SK-N-SH (cell line): Measurements from ENCODE around the gene KDM5C. TPM values are rescaled to one million over a fixed set of nuclear protein-coding genes. Genes with fewer than 3 reads are reported as not detected.

ENCODE experiments used
- CTCF ChIA-PET: fragments of 300-600, 350-600 bp; formaldehyde crosslinking; extraction: SDS; loops from one replicate; lab custom pipeline; 2021; lab: Yijun Ruan, JAX
- POLR2A ChIA-PET: fragments of 350-600 bp; sonication (Branson Sonifier 250); formaldehyde crosslinking; extraction: SDS; loops from one replicate; lab custom pipeline; 2020; ENCODE audit warnings: antibody characterized with exemption, inconsistent platforms; lab: Yijun Ruan, JAX
- DNase-seq: peaks from one replicate; pipeline ENCODE4 v3.0.0; 2012
- H2AFZ ChIP-seq: fragments of 200-600 bp; sonication (generic); 2 replicates; pipeline ENCODE4 v1.8.1; 2016; ENCODE audit warnings: antibody characterized with exemption, mild to moderate bottlenecking, low read depth
- H3F3A ChIP-seq: fragments of 200-600 bp; sonication (generic); replicated peaks from 2 replicates; pipeline ENCODE3; 2016; ENCODE audit warnings: antibody characterized with exemption, mild to moderate bottlenecking; ENCODE audit not compliant: insufficient read depth
- H3K27ac ChIP-seq, 2 experiments: fragments of 200-500 bp in 1 of 2; fragments of 200-600 bp in 1 of 2; sonication (Bioruptor generic) in 1 of 2; sonication (generic), shearing (Covaris generic) in 1 of 2; 2 replicates each; pipeline versions ENCODE4 v1.5.1 to v1.6.1; 2014 to 2016; ENCODE audit warnings: low read depth in 2 of 2, inconsistent platforms in 1 of 2, low read length in 1 of 2, mild to moderate bottlenecking in 1 of 2, mixed read lengths in 1 of 2
- H3K27me3 ChIP-seq: fragments of 200-600 bp; sonication (generic), shearing (Covaris generic); 2 replicates; pipeline ENCODE4 v1.6.1; 2016; ENCODE audit warnings: mixed run types; ENCODE audit not compliant: insufficient read depth
- H3K36me3 ChIP-seq, 2 experiments: fragments of 200-500 bp in 1 of 2; fragments of 200-600 bp in 1 of 2; sonication (Bioruptor generic) in 1 of 2; sonication (generic) in 1 of 2; replicated peaks in 1 of 2; 2 replicates each; pipeline versions ENCODE3 to v1.5.1; 2014 to 2016; ENCODE audit warnings: low read length in 1 of 2, mild to moderate bottlenecking in 1 of 2; ENCODE audit not compliant: insufficient read depth in 2 of 2, control insufficient read depth in 1 of 2
- H3K4me1 ChIP-seq, 2 experiments: fragments of 200-500 bp in 1 of 2; fragments of 200-600 bp in 1 of 2; sonication (Bioruptor generic) in 1 of 2; sonication (generic), shearing (Covaris generic) in 1 of 2; 2 replicates each; pipeline versions ENCODE4 v1.5.1 to v1.6.1; 2014 to 2016; ENCODE audit warnings: low read depth in 1 of 2, low read length in 1 of 2, mixed run types in 1 of 2; ENCODE audit not compliant: insufficient read depth in 2 of 2, control insufficient read depth in 1 of 2
- H3K4me2 ChIP-seq: fragments of 200-600 bp; sonication (generic), shearing (Covaris generic); 2 replicates; pipeline ENCODE4 v1.6.1; 2017; ENCODE audit warnings: mixed run types
- H3K4me3 ChIP-seq, 2 experiments: fragments of 200-500 bp in 1 of 2; fragments of 200-600 bp in 1 of 2; sonication (Bioruptor generic) in 1 of 2; sonication (generic), shearing (Covaris generic) in 1 of 2; 2 replicates each; pipeline versions ENCODE4 v1.5.1 to v1.8.1; 2014 to 2016; ENCODE audit warnings: low read depth in 2 of 2, inconsistent platforms in 1 of 2, low read length in 1 of 2, mild to moderate bottlenecking in 1 of 2, mixed read lengths in 1 of 2, moderate library complexity in 1 of 2
- H3K79me2 ChIP-seq: fragments of 200-600 bp; sonication (generic); 2 replicates; pipeline ENCODE4 v1.8.1; 2017; ENCODE audit warnings: mild to moderate bottlenecking; ENCODE audit not compliant: insufficient read depth
- H3K9ac ChIP-seq: fragments of 200-600 bp; sonication (generic); 2 replicates; pipeline ENCODE4 v1.6.1; 2017; ENCODE audit warnings: mixed run types
- H3K9me2 ChIP-seq: fragments of 200-600 bp; sonication (generic); 2 replicates; pipeline ENCODE4 v1.6.1; 2017; ENCODE audit warnings: mixed run types
- H3K9me3 ChIP-seq: fragments of 200-600 bp; sonication (generic); 2 replicates; pipeline ENCODE4 v1.6.1; 2017; ENCODE audit warnings: mixed run types, mild to moderate bottlenecking, moderate library complexity
- H4K20me1 ChIP-seq: fragments of 200-600 bp; sonication (generic); 2 replicates; pipeline ENCODE4 v1.6.1; 2017; ENCODE audit warnings: mild to moderate bottlenecking, mixed run types; ENCODE audit not compliant: insufficient read depth
- CHD2 ChIP-seq: fragments of 150-350 bp; IDR thresholded peaks from 2 replicates; pipeline ENCODE4 v1.6.1; 2018; ENCODE audit warnings: low read length; ENCODE audit not compliant: partially characterized antibody
- EZH2phosphoT487 ChIP-seq: fragments of 200-600 bp; sonication (generic); IDR thresholded peaks from 2 replicates; pipeline ENCODE4 v1.6.1; 2017; ENCODE audit warnings: low read depth, mixed run types, mild to moderate bottlenecking, antibody characterized with exemption, moderate library complexity, borderline replicate concordance
- FOXJ3 ChIP-seq: sonication (generic); formaldehyde crosslinking; IDR thresholded peaks from 2 replicates; pipeline ENCODE4 v1.5.1; 2020; ENCODE audit warnings: mild to moderate bottlenecking, missing genetic modification reagents
- GATA2 ChIP-seq: sonication (generic); formaldehyde crosslinking; IDR thresholded peaks from 2 replicates; pipeline ENCODE4 v1.5.0; 2020; ENCODE audit warnings: mild to moderate bottlenecking, missing genetic modification reagents
- MAX ChIP-seq: IDR thresholded peaks from 2 replicates; pipeline ENCODE4 v1.4.0; 2012; ENCODE audit warnings: low read depth
- MEF2A ChIP-seq: IDR thresholded peaks from 2 replicates; pipeline ENCODE4 v1.4.0; 2012; ENCODE audit warnings: low read depth, borderline replicate concordance
- MXI1 ChIP-seq: IDR thresholded peaks from 2 replicates; pipeline ENCODE4 v1.6.1; 2012; ENCODE audit warnings: mild to moderate bottlenecking, low read depth, low read length, improper control_type of control experiment
- NFIC ChIP-seq: IDR thresholded peaks from 2 replicates; pipeline ENCODE4 v1.4.0; 2012; ENCODE audit warnings: borderline replicate concordance
- NRF1 ChIP-seq: IDR thresholded peaks from 2 replicates; pipeline ENCODE4 v1.6.1; 2012; ENCODE audit warnings: low read depth, mild to moderate bottlenecking, low read length
- RCOR1 ChIP-seq: fragments of 150-350 bp; IDR thresholded peaks from 2 replicates; pipeline ENCODE4 v1.6.1; 2017; ENCODE audit warnings: antibody characterized with exemption, low read length
- REST ChIP-seq: IDR thresholded peaks from 2 replicates; pipeline ENCODE4 v1.6.1; 2012; ENCODE audit warnings: mild to moderate bottlenecking, low read depth, low read length, moderate library complexity
- RFX5 ChIP-seq: IDR thresholded peaks from 2 replicates; pipeline ENCODE4 v1.6.1; 2012; ENCODE audit warnings: mild to moderate bottlenecking, improper control_type of control experiment, low read length
- RXRA ChIP-seq: IDR thresholded peaks from 2 replicates; pipeline ENCODE4 v1.4.0; 2012; ENCODE audit warnings: low read depth, mild to moderate bottlenecking, borderline replicate concordance
- SIN3A ChIP-seq: IDR thresholded peaks from 2 replicates; pipeline ENCODE4 v1.6.1; 2012; ENCODE audit warnings: low read depth, mild to moderate bottlenecking, low read length, moderate library complexity, borderline replicate concordance
- SMC3 ChIP-seq: IDR thresholded peaks from 2 replicates; pipeline ENCODE4 v1.6.1; 2012; ENCODE audit warnings: low read depth, low read length, improper control_type of control experiment
- TEAD4 ChIP-seq: IDR thresholded peaks from 2 replicates; pipeline ENCODE4 v1.4.0; 2012; ENCODE audit warnings: mild to moderate bottlenecking, borderline replicate concordance; ENCODE audit not compliant: insufficient read depth
- USF1 ChIP-seq: IDR thresholded peaks from 2 replicates; pipeline ENCODE4 v1.4.0; 2012; ENCODE audit warnings: low read depth, borderline replicate concordance
- USF2 ChIP-seq: fragments of 150-350 bp; IDR thresholded peaks from 2 replicates; pipeline ENCODE4 v1.6.1; 2017; ENCODE audit warnings: antibody characterized with exemption, low read length, low read depth, borderline replicate concordance
- YY1 ChIP-seq: IDR thresholded peaks from 2 replicates; pipeline ENCODE4 v1.4.0; 2012; ENCODE audit warnings: low read depth, mild to moderate bottlenecking
- WGBS: methylation state at CpG from one replicate; pipeline ENCODE4 v1.1.6; 2017; ENCODE audit warnings: low lambda C conversion rate; 5-methylcytosine and 5-hydroxymethylcytosine counted together
- polyA plus RNA-seq, 3 experiments: library from polyadenylated mRNA; depleted of rRNA; stranded (reverse); fragments of >200 nt; gene quantifications; 2 replicates each; pipeline ENCODE4 v1.2.3, GENCODE V29; 2012
- TF ChIP-seq, protein P1 (sequence below): fragments of 200-600 bp; sonication (generic); IDR thresholded peaks from 2 replicates; pipeline ENCODE4 v1.6.1; 2017; ENCODE audit warnings: antibody characterized with exemption, mild to moderate bottlenecking, moderate library complexity

KDM5C gene
- polyA plus RNA-seq, 1 of the 3 experiments (the other 2 are of a cell fraction): 76.6 TPM

GRCh38 chrX:53266914-53267313, 41.9 kb upstream of the KDM5C start:
- Histone ChIP-seq H3K9ac (no peak overlapping the region), H3K79me2 (peaks cover 6% of the 10 kb centered on the region; the same call in 1 of the 2 replicates), H3K27me3 (no peaks in the 10 kb centered on the region), H3K9me3 (no peaks in the 10 kb centered on the region), H3K9me2 (no peaks in the 10 kb centered on the region), H3K36me3 (peaks cover 0 to 2% of the 10 kb centered on the region in 2 experiments), H3K4me3 (no peak overlapping the region), H3F3A (no peaks in the 10 kb centered on the region), H3K4me1 (peaks cover 0 to 8% of the 10 kb centered on the region in 2 experiments; a peak in 3 of 4 replicates), H2AFZ (no peak overlapping the region), H4K20me1 (no peaks in the 10 kb centered on the region; the same call in 1 of the 2 replicates), H3K27ac (no peak overlapping the region), H3K4me2 (no peak overlapping the region)
- TF ChIP-seq USF2 (no peak), FOXJ3 (no peak), RXRA (no peak), SMC3 (no peak), NFIC (no peak), CHD2 (no peak), NRF1 (no peak), RFX5 (no peak), RCOR1 (no peak), GATA2 (CRISPR knock-in tag) (no peak), YY1 (no peak), MAX (no peak), USF1 (no peak), MEF2A (no peak), TEAD4 (no peak), SIN3A (no peak), MXI1 (no peak), REST (no peak), EZH2phosphoT487 (no peak)
- TF ChIP-seq, protein P1, sequence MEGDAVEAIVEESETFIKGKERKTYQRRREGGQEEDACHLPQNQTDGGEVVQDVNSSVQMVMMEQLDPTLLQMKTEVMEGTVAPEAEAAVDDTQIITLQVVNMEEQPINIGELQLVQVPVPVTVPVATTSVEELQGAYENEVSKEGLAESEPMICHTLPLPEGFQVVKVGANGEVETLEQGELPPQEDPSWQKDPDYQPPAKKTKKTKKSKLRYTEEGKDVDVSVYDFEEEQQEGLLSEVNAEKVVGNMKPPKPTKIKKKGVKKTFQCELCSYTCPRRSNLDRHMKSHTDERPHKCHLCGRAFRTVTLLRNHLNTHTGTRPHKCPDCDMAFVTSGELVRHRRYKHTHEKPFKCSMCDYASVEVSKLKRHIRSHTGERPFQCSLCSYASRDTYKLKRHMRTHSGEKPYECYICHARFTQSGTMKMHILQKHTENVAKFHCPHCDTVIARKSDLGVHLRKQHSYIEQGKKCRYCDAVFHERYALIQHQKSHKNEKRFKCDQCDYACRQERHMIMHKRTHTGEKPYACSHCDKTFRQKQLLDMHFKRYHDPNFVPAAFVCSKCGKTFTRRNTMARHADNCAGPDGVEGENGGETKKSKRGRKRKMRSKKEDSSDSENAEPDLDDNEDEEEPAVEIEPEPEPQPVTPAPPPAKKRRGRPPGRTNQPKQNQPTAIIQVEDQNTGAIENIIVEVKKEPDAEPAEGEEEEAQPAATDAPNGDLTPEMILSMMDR: no peak
- CTCF ChIA-PET: interaction anchor here (0.8 to 0.9 kb wide), 2 partner anchors 17 to 62 kb away, joined by 3 read pairs; no protein-coding TSS in a partner anchor
- WGBS: 69% methylated on average over 9 of the region's 11 CpGs
- DNase-seq: no peak
- POLR2A ChIA-PET: no interaction called here
